Stimulated activated memory B cell treated with anti-CD40 and anti-IgM and Interleukin-4, amounts not matched to agents 10 μg/mL and 1 μg/mL and 100 μg/mL, for 72 hours (primary cell): ENCODE results near the gene RAB23.

ENCODE experiments used
- ATAC-seq: fragments of 150-1000 bp; cut with Tn5 transposase; 2 replicates; pipeline ENCODE4 v1.10.0; 2021
- H3K27ac Mint-ChIP-seq: one replicate; pipeline ENCODE4 v1.8.0; 2022; ENCODE audit warnings: mild to moderate bottlenecking, mixed read lengths
- H3K27me3 Mint-ChIP-seq: one replicate; pipeline ENCODE4 v1.8.0; 2022; ENCODE audit warnings: mixed read lengths
- H3K36me3 Mint-ChIP-seq: one replicate; pipeline ENCODE4 v1.8.0; 2022; ENCODE audit warnings: mixed read lengths
- H3K4me1 Mint-ChIP-seq: one replicate; pipeline ENCODE4 v1.8.0; 2022; ENCODE audit warnings: mixed read lengths
- H3K4me3 Mint-ChIP-seq: one replicate; pipeline ENCODE4 v1.8.0; 2022; ENCODE audit warnings: mild to moderate bottlenecking, moderate library complexity, mixed read lengths
- H3K9me3 Mint-ChIP-seq: one replicate; pipeline ENCODE4 v1.8.0; 2022; ENCODE audit warnings: mixed read lengths

RAB23 gene

GRCh38 chr6:57138026-57138425 is 84.1 kb downstream of the RAB23 start:
- peaks cover 67% of the 10 kb centered on the region for H3K36me3 Mint-ChIP-seq

GRCh38 chr6:57137350-57137749 is 84.8 kb downstream of the RAB23 start:
- Mint-ChIP-seq H3K27ac (no peak overlapping the region), H3K36me3 (peaks cover 63% of the 10 kb centered on the region)
- no peak for ATAC-seq

More at GRCh38 chr6:57138026-57138425, 84.1 kb downstream of the RAB23 start:
- H3K9me3 Mint-ChIP-seq, result peaks cover 3% of the 10 kb centered on the region
- no peak for ATAC-seq
- no peak overlapping the region for H3K4me3 Mint-ChIP-seq
- H3K27ac Mint-ChIP-seq, result no peak overlapping the region
- no peaks in the 10 kb centered on the region for H3K4me1 Mint-ChIP-seq
- no peaks in the 10 kb centered on the region for H3K27me3 Mint-ChIP-seq

More at GRCh38 chr6:57137350-57137749, 84.8 kb downstream of the RAB23 start:
- Mint-ChIP-seq H3K9me3 (peaks cover 3% of the 10 kb centered on the region), H3K4me3 (no peak overlapping the region), H3K27me3 (no peaks in the 10 kb centered on the region), H3K4me1 (no peaks in the 10 kb centered on the region)
